Thymus (tissue), 11 donors: ENCODE results near the gene ACCSL. TPM values are rescaled to one million over a fixed set of nuclear protein-coding genes. Genes with fewer than 3 reads are reported as not detected.

Experiments used
- DNase-seq, 9 donors: peaks; one replicate each; pipeline ENCODE4 v3.0.0-alpha.2; 2013; ENCODE audit warnings: low spot score in 9 of 9, low read depth in 6 of 9, missing footprints in 1 of 9
- H3K27ac ChIP-seq, 2 donors: one replicate each; pipeline ENCODE4 v1.5.1; 2013; ENCODE audit warnings: control low read depth in 1 of 2, low read depth in 1 of 2, low read length in 1 of 2, mild to moderate bottlenecking in 1 of 2, moderate library complexity in 1 of 2
- H3K27me3 ChIP-seq, 2 donors: one replicate each; pipeline ENCODE4 v1.5.1; 2013; ENCODE audit warnings: low read length in 1 of 2; ENCODE audit not compliant: control insufficient read depth in 2 of 2, insufficient read depth in 1 of 2
- H3K36me3 ChIP-seq, 2 donors: one replicate each; pipeline ENCODE4 v1.5.1; 2013; ENCODE audit warnings: low read length in 1 of 2, mild to moderate bottlenecking in 1 of 2, moderate library complexity in 1 of 2; ENCODE audit not compliant: control insufficient read depth in 2 of 2, insufficient read depth in 2 of 2
- H3K4me1 ChIP-seq, 2 donors: one replicate each; pipeline ENCODE4 v1.5.1; 2013; ENCODE audit warnings: low read length in 2 of 2; ENCODE audit not compliant: control insufficient read depth in 2 of 2, insufficient read depth in 2 of 2
- H3K4me3 ChIP-seq, 2 donors: one replicate each; pipeline ENCODE4 v1.5.1; 2013; ENCODE audit warnings: low read length in 2 of 2, control low read depth in 1 of 2, mild to moderate bottlenecking in 1 of 2
- H3K9me3 ChIP-seq, 2 donors: one replicate each; pipeline ENCODE4 v1.5.1; 2013; ENCODE audit warnings: low read length in 1 of 2, mild to moderate bottlenecking in 1 of 2; ENCODE audit not compliant: control insufficient read depth in 2 of 2, insufficient read depth in 1 of 2
- WGBS: extraction: QIAGEN DNeasy Blood & Tissue Kit; methylation state at CpG from one replicate; pipeline ENCODE4 v1.1.7; 2013; 5-methylcytosine and 5-hydroxymethylcytosine counted together
- polyA plus RNA-seq: library from polyadenylated mRNA; stranded (reverse); fragments of 200-250 nt; gene quantifications from one replicate; pipeline ENCODE4 v1.2.3, GENCODE V29; 2013
- total RNA-seq: library from RNA; stranded (reverse); fragments of 120-200 nt; gene quantifications from one replicate; pipeline ENCODE4 v1.2.4, GENCODE V29; 2013
- donor health status: healthy.

The ACCSL gene
- total and polyA plus RNA-seq, 2 donors = 0.05 to 0.11 TPM

GRCh38 chr11:44016546-44017442 is 31.0 kb upstream of the ACCSL start:
- Histone ChIP-seq H3K27ac (no peak overlapping the region), H3K27me3 (no peaks in the 10 kb centered on the region), H3K4me1 (no peaks in the 10 kb centered on the region), H3K9me3 (no peaks in the 10 kb centered on the region), H3K4me3 (no peak overlapping the region), H3K36me3 (no peaks in the 10 kb centered on the region)
- no peak for DNase-seq
- 90% methylated on average over 2 of the region's 2 CpGs for WGBS

GRCh38 chr11:44017443-44018126 is 30.2 kb upstream of the ACCSL start:
- Histone ChIP-seq H3K27me3 (no peaks in the 10 kb centered on the region), H3K4me1 (no peaks in the 10 kb centered on the region), H3K36me3 (no peaks in the 10 kb centered on the region), H3K9me3 (no peaks in the 10 kb centered on the region), H3K4me3 (no peak overlapping the region), H3K27ac (no peak overlapping the region)
- 85% methylated on average over 3 of the region's 3 CpGs for WGBS
- no peak for DNase-seq

- Histone ChIP-seq H3K27ac (no peak overlapping the region), H3K4me1 (no peaks in the 10 kb centered on the region), H3K36me3 (no peaks in the 10 kb centered on the region), H3K27me3 (no peaks in the 10 kb centered on the region), H3K9me3 (no peaks in the 10 kb centered on the region), H3K4me3 (no peak overlapping the region)
- no peak for DNase-seq
- WGBS = 31% methylated on average over 4 of the region's 4 CpGs
Observed at GRCh38 chr11:44018127-44018521, 29.7 kb upstream of the ACCSL start.

- WGBS = 76% methylated on average over 2 of the region's 2 CpGs
- no peaks in the 10 kb centered on the region for H3K9me3 ChIP-seq
- no peaks in the 10 kb centered on the region for H3K27me3 ChIP-seq
- no peaks in the 10 kb centered on the region for H3K4me1 ChIP-seq
- H3K36me3 ChIP-seq = no peaks in the 10 kb centered on the region
- no peak for DNase-seq
- H3K27ac ChIP-seq = no peak overlapping the region
- no peak overlapping the region for H3K4me3 ChIP-seq
Observed at GRCh38 chr11:44018829-44019228, 29.0 kb upstream of the ACCSL start.

GRCh38 chr11:44024977-44025376 is 22.8 kb upstream of the ACCSL start:
- H3K4me1 ChIP-seq = no peaks in the 10 kb centered on the region
- no peaks in the 10 kb centered on the region for H3K27me3 ChIP-seq
- H3K27ac ChIP-seq = no peak overlapping the region
- no peaks in the 10 kb centered on the region for H3K36me3 ChIP-seq
- no peak overlapping the region for H3K4me3 ChIP-seq
- WGBS = 98% methylated on average over 1 of the region's 1 CpG
- no peaks in the 10 kb centered on the region for H3K9me3 ChIP-seq
- no peak for DNase-seq

- no peaks in the 10 kb centered on the region for H3K4me1 ChIP-seq
Observed at GRCh38 chr11:44025727-44026126, 22.1 kb upstream of the ACCSL start.

GRCh38 chr11:44028401-44028800 is 19.4 kb upstream of the ACCSL start:
- DNase-seq = no peak
- no peak overlapping the region for H3K27ac ChIP-seq
- WGBS = 100% methylated on average over 1 of the region's 1 CpG

More at GRCh38 chr11:44025727-44026126, 22.1 kb upstream of the ACCSL start:
- Histone ChIP-seq H3K36me3 (no peaks in the 10 kb centered on the region), H3K27ac (no peak overlapping the region), H3K9me3 (no peaks in the 10 kb centered on the region), H3K4me3 (no peak overlapping the region), H3K27me3 (no peaks in the 10 kb centered on the region)
- DNase-seq = no peak

GRCh38 chr11:44028816-44029506 is 18.8 kb upstream of the ACCSL start:
- H3K27ac ChIP-seq = no peak overlapping the region
- no peak overlapping the region for H3K4me3 ChIP-seq
- no peaks in the 10 kb centered on the region for H3K9me3 ChIP-seq
- H3K36me3 ChIP-seq = no peaks in the 10 kb centered on the region
- DNase-seq = no peak
- H3K27me3 ChIP-seq = no peaks in the 10 kb centered on the region
- WGBS = 95% methylated on average over 3 of the region's 3 CpGs
- H3K4me1 ChIP-seq = no peaks in the 10 kb centered on the region

More at GRCh38 chr11:44028401-44028800, 19.4 kb upstream of the ACCSL start:
- Histone ChIP-seq H3K36me3 (no peaks in the 10 kb centered on the region), H3K4me3 (no peak overlapping the region), H3K9me3 (no peaks in the 10 kb centered on the region), H3K4me1 (no peaks in the 10 kb centered on the region), H3K27me3 (no peaks in the 10 kb centered on the region)

GRCh38 chr11:44029507-44029845 is 18.3 kb upstream of the ACCSL start:
- Histone ChIP-seq H3K4me1 (no peaks in the 10 kb centered on the region), H3K9me3 (no peaks in the 10 kb centered on the region), H3K27ac (no peak overlapping the region), H3K36me3 (no peaks in the 10 kb centered on the region), H3K4me3 (no peak overlapping the region), H3K27me3 (no peaks in the 10 kb centered on the region)
- no peak for DNase-seq
- WGBS = 97% methylated on average over 1 of the region's 1 CpG
